Nephron progenitor cell (in vitro differentiated cells): ENCODE results near the gene CYP21A2.

ENCODE experiments used
- DNase-seq: peaks from one replicate; pipeline ENCODE4 v3.0.0; 2021
- H3K27ac Mint-ChIP-seq: 2 replicates; pipeline ENCODE4 v1.8.0; 2021; ENCODE audit warnings: mild to moderate bottlenecking, moderate library complexity, mixed read lengths
- H3K27me3 Mint-ChIP-seq: 2 replicates; pipeline ENCODE4 v1.8.0; 2021; ENCODE audit warnings: mild to moderate bottlenecking, low read depth, mixed read lengths; ENCODE audit not compliant: poor library complexity
- H3K36me3 Mint-ChIP-seq: 2 replicates; pipeline ENCODE4 v1.8.0; 2021; ENCODE audit warnings: low read depth, mixed read lengths
- H3K4me1 Mint-ChIP-seq: 2 replicates; pipeline ENCODE4 v1.8.0; 2021; ENCODE audit warnings: mixed read lengths
- H3K4me3 Mint-ChIP-seq: 2 replicates; pipeline ENCODE4 v1.8.0; 2021; ENCODE audit warnings: mild to moderate bottlenecking, moderate library complexity, mixed read lengths
- H3K9me3 Mint-ChIP-seq: 2 replicates; pipeline ENCODE4 v1.8.0; 2021; ENCODE audit warnings: mild to moderate bottlenecking, moderate library complexity, mixed read lengths
- TF ChIP-seq, protein P1 (sequence below): fragments of 200-600 bp; sonication (generic); IDR thresholded peaks from 2 replicates; pipeline ENCODE4 v1.5.0; 2021; ENCODE audit warnings: antibody characterized with exemption

CYP21A2 gene

GRCh38 chr6:32069460-32069859, 31.2 kb downstream of the CYP21A2 start:
- H3K9me3 Mint-ChIP-seq: no peaks in the 10 kb centered on the region
- no peak overlapping the region for H3K4me3 Mint-ChIP-seq
- TF ChIP-seq, protein P1, sequence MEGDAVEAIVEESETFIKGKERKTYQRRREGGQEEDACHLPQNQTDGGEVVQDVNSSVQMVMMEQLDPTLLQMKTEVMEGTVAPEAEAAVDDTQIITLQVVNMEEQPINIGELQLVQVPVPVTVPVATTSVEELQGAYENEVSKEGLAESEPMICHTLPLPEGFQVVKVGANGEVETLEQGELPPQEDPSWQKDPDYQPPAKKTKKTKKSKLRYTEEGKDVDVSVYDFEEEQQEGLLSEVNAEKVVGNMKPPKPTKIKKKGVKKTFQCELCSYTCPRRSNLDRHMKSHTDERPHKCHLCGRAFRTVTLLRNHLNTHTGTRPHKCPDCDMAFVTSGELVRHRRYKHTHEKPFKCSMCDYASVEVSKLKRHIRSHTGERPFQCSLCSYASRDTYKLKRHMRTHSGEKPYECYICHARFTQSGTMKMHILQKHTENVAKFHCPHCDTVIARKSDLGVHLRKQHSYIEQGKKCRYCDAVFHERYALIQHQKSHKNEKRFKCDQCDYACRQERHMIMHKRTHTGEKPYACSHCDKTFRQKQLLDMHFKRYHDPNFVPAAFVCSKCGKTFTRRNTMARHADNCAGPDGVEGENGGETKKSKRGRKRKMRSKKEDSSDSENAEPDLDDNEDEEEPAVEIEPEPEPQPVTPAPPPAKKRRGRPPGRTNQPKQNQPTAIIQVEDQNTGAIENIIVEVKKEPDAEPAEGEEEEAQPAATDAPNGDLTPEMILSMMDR: no peak
- peak overlapping the region; percentile 80 for H3K27ac Mint-ChIP-seq
- no peak for DNase-seq
- H3K4me1 Mint-ChIP-seq: peaks cover 55% of the 10 kb centered on the region
- H3K36me3 Mint-ChIP-seq: no peaks in the 10 kb centered on the region
- H3K27me3 Mint-ChIP-seq: peaks cover 9% of the 10 kb centered on the region

- Mint-ChIP-seq H3K4me3 (no peak overlapping the region), H3K4me1 (peaks cover 60% of the 10 kb centered on the region), H3K27me3 (peaks cover 9% of the 10 kb centered on the region), H3K27ac (peak overlapping the region; percentile 29), H3K9me3 (no peaks in the 10 kb centered on the region), H3K36me3 (no peaks in the 10 kb centered on the region)
- DNase-seq: no peak
- TF ChIP-seq, protein P1: no peak
These were observed 31.8 kb downstream of the CYP21A2 start for GRCh38 chr6:32069878-32070515.

DNA sequence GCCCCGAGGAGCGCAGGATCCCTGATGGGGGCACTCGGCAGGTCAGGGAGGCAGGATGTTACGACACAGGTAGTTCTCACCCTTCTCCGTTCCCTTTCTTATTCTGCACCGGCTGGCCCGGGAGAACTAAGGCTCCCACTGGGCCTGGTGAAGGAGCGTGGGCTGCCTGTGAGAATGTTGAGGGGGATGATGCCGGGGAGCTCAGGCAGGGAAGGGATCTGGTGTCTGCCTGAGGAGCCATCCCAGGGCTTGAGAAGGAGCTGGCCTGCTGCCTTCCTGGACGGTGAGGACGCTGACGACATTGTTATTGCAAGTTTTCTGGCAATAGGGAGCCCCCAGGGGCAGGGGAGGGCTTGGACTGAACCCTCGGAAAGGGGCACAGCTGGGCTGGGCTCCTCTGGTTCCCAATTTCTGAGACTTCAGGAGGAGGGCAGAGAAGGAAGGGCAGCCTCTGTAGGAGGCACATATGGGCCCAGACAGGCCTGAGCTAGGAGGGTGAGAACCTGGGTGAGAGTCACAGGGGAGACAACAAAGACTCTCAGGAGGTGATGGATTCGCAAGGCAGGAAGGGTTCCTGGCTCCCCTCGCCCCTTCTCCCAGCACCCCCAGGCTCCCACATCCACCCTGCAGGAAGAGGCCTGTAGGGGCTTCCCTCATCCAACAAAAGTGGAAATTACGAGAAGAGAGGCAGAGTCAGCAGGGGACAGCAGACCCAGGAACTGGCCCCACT, 32.8 kb downstream of the CYP21A2 start:
- Mint-ChIP-seq H3K9me3 (no peaks in the 10 kb centered on the region), H3K36me3 (no peaks in the 10 kb centered on the region), H3K27me3 (peaks cover 9% of the 10 kb centered on the region), H3K27ac (peak overlapping the region; percentile 20), H3K4me1 (peaks cover 70% of the 10 kb centered on the region), H3K4me3 (no peak overlapping the region)
- TF ChIP-seq, protein P1: no peak
- DNase-seq: no peak

DNA sequence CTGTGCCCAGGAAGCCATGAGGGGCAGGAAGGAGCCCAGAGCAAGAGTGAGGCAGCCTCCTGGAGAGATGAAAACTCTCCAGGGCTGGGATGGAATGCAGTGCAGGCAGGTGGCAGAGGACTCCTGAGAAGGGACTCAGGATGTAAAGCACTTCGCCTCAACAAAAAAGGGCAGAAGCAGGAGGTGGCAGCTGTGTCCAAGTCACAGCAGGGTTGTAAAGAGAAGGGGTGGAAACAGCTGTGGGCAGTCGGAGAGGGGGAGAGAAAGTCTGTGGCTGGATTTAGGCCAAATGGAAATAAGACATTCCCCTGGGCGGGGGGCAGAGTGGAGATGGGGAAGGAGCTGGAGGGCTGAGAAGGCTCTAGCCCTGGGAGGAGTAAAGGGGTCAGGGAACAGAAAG, 34.9 kb downstream of the CYP21A2 start:
- H3K27me3 Mint-ChIP-seq: peaks cover 9% of the 10 kb centered on the region

GRCh38 chr6:32073613-32074012, 35.4 kb downstream of the CYP21A2 start:
- H3K27ac Mint-ChIP-seq: peak overlapping the region; percentile 14

More for the DNA sequence above, 34.9 kb downstream of the CYP21A2 start:
- DNase-seq: no peak
- no peaks in the 10 kb centered on the region for H3K9me3 Mint-ChIP-seq
- peaks cover 81% of the 10 kb centered on the region for H3K4me1 Mint-ChIP-seq
- peak overlapping the region; percentile 14 for H3K27ac Mint-ChIP-seq
- no peaks in the 10 kb centered on the region for H3K36me3 Mint-ChIP-seq
- H3K4me3 Mint-ChIP-seq: no peak overlapping the region
- TF ChIP-seq, protein P1: no peak

More at GRCh38 chr6:32073613-32074012, 35.4 kb downstream of the CYP21A2 start:
- no peaks in the 10 kb centered on the region for H3K9me3 Mint-ChIP-seq
- H3K36me3 Mint-ChIP-seq: no peaks in the 10 kb centered on the region
- DNase-seq: no peak
- H3K4me1 Mint-ChIP-seq: peaks cover 81% of the 10 kb centered on the region
- TF ChIP-seq, protein P1: no peak
- H3K27me3 Mint-ChIP-seq: peaks cover 9% of the 10 kb centered on the region
- no peak overlapping the region for H3K4me3 Mint-ChIP-seq
